GM19351 (cell line): ENCODE results near the gene CDK11B.
"Not testable (repeated sequence)": the region's sequence is repeated elsewhere in the genome, so short reads cannot be mapped to it uniquely, and the experiment has no call there.

Experiments
- ATAC-seq: cut with Tn5 transposase; IDR thresholded peaks from one replicate; pipeline ENCODE4 v1.9.1; 2021; ENCODE audit warnings: mild to moderate bottlenecking, moderate library complexity; ENCODE audit not compliant: unreplicated experiment

The CDK11B gene

GRCh38 chr1:1662830-1663560 lies 4.2 kb upstream of the CDK11B start:
- ATAC-seq = not testable (repeated sequence)

- not testable (repeated sequence) for ATAC-seq
These were observed 3.6 kb upstream of the CDK11B start for GRCh38 chr1:1662392-1662791.

GRCh38 chr1:1648265-1648664 lies 10.5 kb downstream of the CDK11B start:
- ATAC-seq = not testable (repeated sequence)

- ATAC-seq = not testable (repeated sequence)
These were observed 11.1 kb downstream of the CDK11B start for GRCh38 chr1:1647567-1648241.

GRCh38 chr1:1646326-1646725 lies 12.5 kb downstream of the CDK11B start:
- ATAC-seq = not testable (repeated sequence)

GRCh38 chr1:1640711-1641461 lies 17.9 kb downstream of the CDK11B start:
- ATAC-seq = not testable (repeated sequence)

- ATAC-seq = not testable (repeated sequence)
These were observed 18.7 kb downstream of the CDK11B start for GRCh38 chr1:1640081-1640480.

GRCh38 chr1:1639368-1639767 lies 19.4 kb downstream of the CDK11B start:
- not testable (repeated sequence) for ATAC-seq

GRCh38 chr1:1638528-1638927 lies 20.3 kb downstream of the CDK11B start:
- ATAC-seq = not testable (repeated sequence)

GRCh38 chr1:1637479-1637875 lies 21.3 kb downstream of the CDK11B start:
- ATAC-seq = not testable (repeated sequence)

- ATAC-seq = not testable (repeated sequence)
These were observed 22.0 kb downstream of the CDK11B start for GRCh38 chr1:1636621-1637478.

- not testable (repeated sequence) for ATAC-seq
These were observed 24.2 kb downstream of the CDK11B start for GRCh38 chr1:1634613-1635012.

- ATAC-seq = not testable (repeated sequence)
These were observed 25.4 kb downstream of the CDK11B start for GRCh38 chr1:1633409-1633808.

GRCh38 chr1:1631782-1632420 lies 26.9 kb downstream of the CDK11B start, which contains the start of gene MMP23B:
TSS of gene MMP23B (plus strand) at chr1:1632173. CDS start at chr1:1632219, 46 bp downstream.
- no peak for ATAC-seq

GRCh38 chr1:1630965-1631781 lies 27.6 kb downstream of the CDK11B start:
- ATAC-seq = no peak

- peak; percentile 78 for ATAC-seq
These were observed 28.4 kb downstream of the CDK11B start for GRCh38 chr1:1630191-1630964.

GRCh38 chr1:1629430-1630190 lies 29.2 kb downstream of the CDK11B start:
- no peak for ATAC-seq
